Superior temporal gyrus (tissue), 1 donor: ENCODE data around the gene DNAH10.

Experiments
- DNase-seq: peaks from one replicate; pipeline ENCODE4 v3.0.0-alpha.2; 2016; ENCODE audit errors: extremely low spot score

The DNAH10 gene

GRCh38 chr12:123840765-123841425 lies 78.8 kb downstream of the DNAH10 start:
- no peak for DNase-seq

- no peak for DNase-seq
Observed at GRCh38 chr12:123843912-123844748, 82.0 kb downstream of the DNAH10 start.

DNA sequence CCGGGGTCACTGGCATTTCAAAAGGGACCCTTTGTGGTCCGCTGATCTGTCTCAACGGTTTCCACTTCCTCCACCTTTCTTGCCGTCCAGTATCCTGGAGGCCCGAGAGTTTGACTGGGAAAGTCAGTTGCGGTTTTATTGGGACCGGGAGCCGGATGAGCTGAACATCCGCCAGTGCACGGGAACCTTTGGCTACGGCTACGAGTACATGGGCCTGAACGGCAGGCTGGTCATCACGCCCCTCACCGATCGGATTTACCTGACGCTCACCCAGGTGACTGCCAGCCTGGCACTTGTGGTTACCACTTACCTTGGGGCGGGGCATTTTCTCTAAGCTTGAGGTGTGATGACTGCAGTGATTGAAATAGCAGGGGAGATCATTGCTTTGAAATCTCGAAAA lies 83.8 kb downstream of the DNAH10 start:
- DNase-seq, result no peak

DNA sequence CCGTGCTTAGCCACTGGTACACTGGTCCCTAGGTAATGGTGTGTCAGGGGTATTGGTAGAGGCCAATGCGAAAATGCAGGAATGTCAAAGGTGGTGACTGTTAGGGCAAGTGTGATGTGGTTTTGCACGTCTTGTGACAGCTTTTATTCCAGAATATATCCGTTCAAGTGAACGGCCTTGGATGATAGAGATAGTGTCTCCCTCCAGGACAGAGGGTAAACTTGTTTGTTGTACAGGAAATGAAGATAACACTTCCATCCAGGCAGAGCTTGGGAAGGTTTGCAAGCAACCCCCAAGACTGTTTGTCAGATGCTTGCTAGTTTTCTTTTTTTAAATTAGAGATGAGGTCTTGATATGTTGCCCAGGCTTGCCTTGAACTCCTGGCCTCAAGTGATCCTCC lies 84.2 kb downstream of the DNAH10 start:
- no peak for DNase-seq

GRCh38 chr12:123847019-123847418 lies 84.9 kb downstream of the DNAH10 start:
- no peak for DNase-seq

- DNase-seq, result no peak
Observed at GRCh38 chr12:123847876-123848275, 85.8 kb downstream of the DNAH10 start.

- DNase-seq, result no peak
Observed at GRCh38 chr12:123849517-123849916, 87.4 kb downstream of the DNAH10 start.

- no peak for DNase-seq
Observed at GRCh38 chr12:123850246-123851134, 88.4 kb downstream of the DNAH10 start.

DNA sequence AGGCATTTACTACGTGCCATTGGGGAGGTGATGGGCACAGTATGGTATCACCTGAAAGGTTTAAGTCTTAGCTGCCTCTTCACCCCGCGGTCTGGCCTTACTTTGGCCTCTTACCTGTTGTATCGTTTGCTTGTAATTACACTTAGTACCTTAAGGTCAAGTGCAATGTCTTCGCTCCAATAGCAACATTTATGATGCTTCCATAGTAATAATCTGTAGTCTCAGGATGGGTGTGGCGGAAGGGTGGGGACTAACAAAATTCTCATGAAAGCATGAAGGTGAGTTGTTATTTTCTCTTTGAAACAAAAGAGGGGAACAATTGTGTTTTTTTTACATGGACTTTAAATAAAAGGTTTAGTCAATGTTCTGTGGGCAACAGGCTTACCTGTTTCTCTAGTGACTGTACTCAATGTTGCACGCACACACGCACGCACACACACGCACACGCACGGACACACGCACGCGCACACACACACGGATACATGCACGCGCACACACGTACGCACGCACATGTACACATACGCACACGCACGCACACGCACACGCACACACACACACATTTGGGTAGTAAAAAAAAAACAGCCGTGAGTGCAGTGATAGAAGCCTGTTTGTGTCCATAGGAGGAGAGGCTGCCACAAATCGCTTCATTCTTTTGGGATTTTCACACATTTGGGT lies 91.4 kb downstream of the DNAH10 start:
- no peak for DNase-seq

DNA sequence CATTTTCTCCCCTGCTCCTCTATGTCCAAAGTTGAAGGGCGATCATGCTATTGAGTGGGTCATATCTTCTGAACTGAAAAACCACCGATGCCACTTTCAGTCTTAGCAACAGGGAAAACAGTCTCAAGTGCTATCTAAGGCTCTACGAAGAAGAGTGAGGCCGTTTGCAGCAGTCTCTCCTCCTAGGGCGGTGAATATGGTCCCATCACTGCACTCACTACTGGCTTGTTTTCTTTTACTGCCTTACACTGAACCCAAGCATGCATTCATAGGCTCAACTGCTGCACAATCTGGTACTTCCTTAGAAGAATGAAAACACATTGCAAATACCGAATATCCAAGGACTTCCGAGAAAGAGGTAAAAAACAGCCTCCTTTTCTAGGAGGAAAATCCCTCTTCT lies 92.1 kb downstream of the DNAH10 start:
- DNase-seq, result no peak

DNA sequence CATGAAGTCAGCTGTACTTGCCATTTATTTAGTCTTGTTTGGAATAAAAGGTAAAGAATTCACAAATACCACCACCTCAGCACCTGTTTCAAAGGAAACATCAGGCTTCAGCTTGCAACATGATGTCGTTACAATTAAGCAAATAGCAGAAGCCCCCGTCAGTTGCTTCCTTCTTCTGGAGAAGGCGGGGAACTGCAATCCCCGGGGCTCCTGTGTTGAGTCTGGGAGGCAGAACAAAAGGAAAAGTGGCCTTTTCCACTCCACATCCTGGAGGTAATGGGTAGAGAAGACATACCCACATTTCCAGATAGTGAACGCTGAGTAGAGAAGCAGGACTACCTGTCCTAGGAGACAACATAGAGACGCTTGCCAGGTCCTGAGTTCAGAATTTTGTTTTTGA lies 92.8 kb downstream of the DNAH10 start:
- DNase-seq, result no peak

DNA sequence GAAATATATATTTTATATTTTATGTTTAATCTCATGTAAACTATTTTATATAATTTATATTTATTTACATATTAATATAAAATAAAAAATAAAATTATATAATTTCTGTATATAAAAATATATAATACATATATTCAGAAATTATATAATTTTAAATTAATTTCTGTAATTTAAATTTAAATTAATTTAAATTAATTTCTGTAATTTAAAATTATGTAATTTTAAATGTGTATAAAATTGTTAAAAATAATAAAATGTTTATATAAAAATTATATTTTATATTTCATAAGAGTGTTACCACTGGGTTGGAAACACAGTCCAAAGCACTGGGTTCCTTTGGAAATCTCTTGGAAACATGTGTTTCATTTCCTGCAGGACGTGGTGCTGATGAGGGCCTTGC lies 94.6 kb downstream of the DNAH10 start:
- DNase-seq, result no peak

DNA sequence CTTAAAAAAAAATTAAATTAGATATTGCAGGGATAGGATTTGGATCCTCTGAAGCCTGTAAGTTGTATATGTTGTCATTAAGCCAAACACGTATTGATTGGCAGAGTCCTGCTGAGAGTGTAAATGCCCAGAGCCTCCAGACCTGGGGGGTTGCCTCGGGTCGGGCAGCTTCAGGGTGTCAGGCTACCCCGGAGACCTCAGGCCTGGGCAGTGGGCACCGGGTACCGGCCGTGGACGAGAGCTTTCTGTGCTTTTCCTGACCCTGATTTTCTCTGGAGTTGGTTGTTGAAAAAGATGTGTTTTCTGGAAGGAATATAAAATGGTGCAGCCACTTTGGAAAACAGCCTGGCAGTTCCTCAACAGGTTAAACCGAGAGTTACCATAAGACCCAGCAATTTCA lies 96.1 kb downstream of the DNAH10 start:
- DNase-seq, result no peak

GRCh38 chr12:123859035-123859434 lies 96.9 kb downstream of the DNAH10 start:
- DNase-seq, result no peak

GRCh38 chr12:123860377-123860776 lies 98.3 kb downstream of the DNAH10 start:
- peak; percentile 37 for DNase-seq

DNA sequence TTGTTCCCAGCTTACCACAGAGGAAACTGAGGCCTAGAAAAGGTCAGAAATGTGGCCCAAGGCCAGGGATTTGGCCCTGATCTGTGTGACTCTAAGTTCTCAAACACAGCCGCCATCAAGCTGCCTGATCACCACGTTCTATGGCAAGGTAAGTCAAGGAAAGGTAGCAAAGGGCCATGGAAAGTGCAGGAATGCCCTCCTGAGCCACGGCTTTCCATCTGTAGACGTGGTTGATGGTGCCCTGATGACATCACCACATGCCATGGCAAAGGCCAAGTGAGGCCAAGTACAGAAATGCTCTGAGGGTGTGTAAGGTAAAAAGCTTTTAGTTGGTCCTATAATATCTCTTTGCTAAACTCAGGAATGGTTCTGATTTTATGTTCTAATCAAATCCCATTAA lies 99.3 kb downstream of the DNAH10 start:
- DNase-seq, result no peak

GRCh38 chr12:123867141-123867540 lies 105.0 kb downstream of the DNAH10 start:
- no peak for DNase-seq

DNA sequence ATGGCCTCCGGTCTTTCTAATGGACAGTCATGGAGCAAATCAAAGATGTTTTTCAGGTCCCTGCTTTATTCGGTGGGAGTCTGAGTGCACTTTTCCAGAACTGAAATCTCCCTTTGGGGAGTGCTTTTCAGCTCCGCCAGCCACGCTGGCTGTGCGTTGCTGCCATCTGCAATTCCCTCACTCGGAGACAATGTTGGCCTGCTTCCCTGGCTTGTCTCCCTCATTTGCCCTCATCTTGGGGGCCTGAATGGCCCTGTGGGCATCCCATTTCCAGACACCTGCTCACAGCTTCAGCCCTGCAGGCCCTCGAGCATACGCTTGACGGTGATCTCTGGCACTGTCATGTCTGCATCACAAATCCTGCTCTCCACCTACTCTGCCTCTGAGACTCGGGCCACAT lies 106.7 kb downstream of the DNAH10 start:
- DNase-seq, result no peak

- no peak for DNase-seq
Observed at GRCh38 chr12:123873793-123874192, 111.7 kb downstream of the DNAH10 start.

DNA sequence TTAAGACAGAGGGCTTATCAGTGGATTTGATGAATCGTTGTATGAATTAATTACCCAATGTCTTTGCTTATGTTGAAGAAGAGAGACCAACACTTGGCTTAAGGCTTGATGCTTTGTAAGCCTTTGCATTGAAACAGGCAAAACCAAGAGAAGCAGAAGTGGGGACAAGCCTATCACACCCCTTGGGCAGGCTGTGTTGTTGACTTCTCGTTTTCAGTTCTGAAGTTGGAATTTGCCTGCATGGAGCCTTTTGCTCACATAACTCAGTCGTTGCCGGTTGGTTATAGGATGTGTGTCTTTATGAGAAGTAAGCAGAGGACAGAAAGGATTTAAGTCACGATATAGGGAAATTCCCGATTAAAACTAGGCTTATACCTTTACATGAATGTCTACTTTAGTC lies 115.9 kb downstream of the DNAH10 start:
- no peak for DNase-seq

DNA sequence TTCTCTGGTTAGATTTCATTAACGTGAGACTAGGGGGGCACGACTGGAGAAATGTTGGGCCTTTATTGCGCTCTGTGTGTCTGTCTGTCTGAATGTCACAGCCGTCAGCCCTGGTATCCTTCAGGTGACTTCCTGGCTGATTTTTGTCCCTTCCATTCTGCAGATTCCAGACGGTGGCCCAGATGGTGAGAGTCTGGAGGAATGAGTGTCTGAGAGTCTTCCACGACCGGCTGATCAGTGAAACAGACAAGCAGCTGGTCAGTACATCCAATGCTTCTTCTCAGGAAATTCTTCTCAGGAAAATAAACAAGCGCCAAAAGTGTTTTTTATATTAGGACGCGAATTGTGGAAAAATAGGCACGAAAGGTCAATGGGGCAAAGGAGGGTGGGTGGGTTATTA lies 117.0 kb downstream of the DNAH10 start:
- DNase-seq, result no peak

DNA sequence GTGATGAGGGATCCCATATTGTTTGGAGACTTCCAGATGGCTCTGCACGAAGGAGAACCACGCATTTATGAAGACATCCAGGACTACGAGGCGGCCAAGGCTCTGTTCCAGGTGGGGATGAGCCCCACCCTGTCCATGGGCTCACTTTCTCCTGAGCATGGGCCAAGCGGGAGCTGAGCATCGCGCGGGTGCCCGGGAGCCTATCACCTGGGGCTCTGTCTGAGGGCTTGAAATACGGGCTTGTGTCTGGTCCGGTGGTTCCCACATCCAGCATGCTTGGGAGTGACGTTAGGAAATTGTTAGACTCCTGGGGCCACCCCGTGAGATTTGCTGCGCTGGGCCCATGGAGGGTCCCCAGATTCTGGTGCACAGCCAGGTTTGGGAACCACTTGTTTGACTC lies 117.6 kb downstream of the DNAH10 start:
- DNase-seq, result no peak
